Measurements from ENCODE around the gene C1QTNF1. TPM values are rescaled to one million over a fixed set of nuclear protein-coding genes. Genes with fewer than 3 reads are reported as not detected.

Gene C1QTNF1
- total RNA-seq, 5 donors from 2014 or later (not counting 1 experiment from before 2014, with no cell fraction given) = 0.10 to 0.57 (median 0.26) TPM; not detected in 1

GRCh38 chr17:78979780-78980623, 44.0 kb upstream of the C1QTNF1 start, which contains the start of gene LGALS3BP:
Gene LGALS3BP, minus strand, starts transcription at chr17:78979923. Its CDS starts 2,732 bp downstream, at chr17:78977191.
- H3K9me3 ChIP-seq = no peaks in the 10 kb centered on the region
- no peaks in the 10 kb centered on the region for H3K36me3 Mint-ChIP-seq
- H3K4me3 Mint-ChIP-seq = peak within 1 kb of the TSS; percentile 74 to 81 (median 80)
- ChIA-PET POLR2A (interaction anchor here in 1 of 2 donors (0.6 kb wide), 1 partner anchor 888 kb away, joined by 3 read pairs; no protein-coding TSS in a partner anchor), CTCF (no interaction called here)
- H3K27ac ChIP-seq (ENCODE audit: low read length) = peak within 1 kb of the TSS; percentile 72
- no peaks in the 10 kb centered on the region for H3K27me3 Mint-ChIP-seq
- peaks cover 0 to 23% of the 10 kb centered on the region in 2 experiments for H3K27me3 ChIP-seq (replicated peaks in 1 of 2; ENCODE audit: control insufficient read depth in 2 of 2, extremely low read depth in 1 of 2, insufficient read depth in 2 of 2, low read length in 1 of 2)
- DNase-seq = peak in 24 of 35 experiments; percentile 4 to 59 (median 22)
- peaks cover 15 to 31% (median 31%) of the 10 kb centered on the region in 3 donors for H3K4me1 Mint-ChIP-seq
- H3K9me3 Mint-ChIP-seq = no peaks in the 10 kb centered on the region
- no peaks in the 10 kb centered on the region for H3K36me3 ChIP-seq (ENCODE audit: control insufficient read depth in 2 of 2, extremely low read depth in 1 of 2, insufficient read depth in 1 of 2, low read length in 1 of 2)
- H3K4me3 ChIP-seq (ENCODE audit: control insufficient read depth in 1 of 2, extremely low read depth in 1 of 2, low read length in 1 of 2) = peak within 1 kb of the TSS; percentile 58
- peaks cover 2 to 48% of the 10 kb centered on the region in 2 experiments for H3K4me1 ChIP-seq (ENCODE audit: control insufficient read depth in 1 of 2, extremely low read depth in 1 of 2, insufficient read depth in 2 of 2, low read length in 2 of 2)
- H3K27ac Mint-ChIP-seq = peak within 1 kb of the TSS; percentile 88 to 91
- WGBS (ENCODE audit: insufficient coverage) = 56% methylated on average over 16 of the region's 16 CpGs
- ATAC-seq (replicated peaks in 1 of 4) = peak; percentile 79 to 90 (median 84)

- ChIA-PET CTCF (no interaction called here), POLR2A (no interaction called here)
- Mint-ChIP-seq H3K27me3 (no peaks in the 10 kb centered on the region), H3K27ac (peak overlapping the region in 1 of 2 donors; percentile 88), H3K4me3 (no peak overlapping the region), H3K4me1 (peaks cover 12 to 31% (median 28%) of the 10 kb centered on the region in 3 donors), H3K36me3 (no peaks in the 10 kb centered on the region), H3K9me3 (no peaks in the 10 kb centered on the region)
- peaks cover 0 to 24% of the 10 kb centered on the region in 2 experiments for H3K27me3 ChIP-seq (replicated peaks in 1 of 2; ENCODE audit: control insufficient read depth in 2 of 2, extremely low read depth in 1 of 2, insufficient read depth in 2 of 2, low read length in 1 of 2)
- H3K4me3 ChIP-seq (ENCODE audit: control insufficient read depth in 1 of 2, extremely low read depth in 1 of 2, low read length in 1 of 2) = no peak overlapping the region
- no peaks in the 10 kb centered on the region for H3K36me3 ChIP-seq (ENCODE audit: control insufficient read depth in 2 of 2, extremely low read depth in 1 of 2, insufficient read depth in 1 of 2, low read length in 1 of 2)
- WGBS (ENCODE audit: insufficient coverage) = 63% methylated on average over 8 of the region's 8 CpGs
- peaks cover 2 to 46% of the 10 kb centered on the region in 2 experiments for H3K4me1 ChIP-seq (ENCODE audit: control insufficient read depth in 1 of 2, extremely low read depth in 1 of 2, insufficient read depth in 2 of 2, low read length in 2 of 2)
- DNase-seq (no peak), ATAC-seq (replicated peaks in 1 of 4) (no peak)
- no peaks in the 10 kb centered on the region for H3K9me3 ChIP-seq
- no peak overlapping the region for H3K27ac ChIP-seq (ENCODE audit: low read length)
Observed at GRCh38 chr17:78980624-78980972, 43.4 kb upstream of the C1QTNF1 start.

GRCh38 chr17:78981010-78981888, 42.7 kb upstream of the C1QTNF1 start:
- DNase-seq (no peak), ATAC-seq (replicated peaks in 1 of 4) (no peak)
- Histone ChIP-seq H3K27ac (ENCODE audit: low read length) (no peak overlapping the region), H3K4me1 (ENCODE audit: control insufficient read depth in 1 of 2, extremely low read depth in 1 of 2, insufficient read depth in 2 of 2, low read length in 2 of 2) (peaks cover 4 to 52% of the 10 kb centered on the region in 2 experiments), H3K27me3 (replicated peaks in 1 of 2; ENCODE audit: control insufficient read depth in 2 of 2, extremely low read depth in 1 of 2, insufficient read depth in 2 of 2, low read length in 1 of 2) (peaks cover 0 to 20% of the 10 kb centered on the region in 2 experiments), H3K9me3 (no peaks in the 10 kb centered on the region), H3K36me3 (ENCODE audit: control insufficient read depth in 2 of 2, extremely low read depth in 1 of 2, insufficient read depth in 1 of 2, low read length in 1 of 2) (no peaks in the 10 kb centered on the region), H3K4me3 (ENCODE audit: control insufficient read depth in 1 of 2, extremely low read depth in 1 of 2, low read length in 1 of 2) (no peak overlapping the region)
- H3K4me1 Mint-ChIP-seq = peaks cover 18 to 30% (median 30%) of the 10 kb centered on the region in 3 donors
- no peaks in the 10 kb centered on the region for H3K27me3 Mint-ChIP-seq
- CTCF ChIA-PET = no interaction called here
- H3K36me3 Mint-ChIP-seq = no peaks in the 10 kb centered on the region
- POLR2A ChIA-PET = no interaction called here
- H3K4me3 Mint-ChIP-seq = no peak overlapping the region
- no peak overlapping the region for H3K27ac Mint-ChIP-seq
- H3K9me3 Mint-ChIP-seq = no peaks in the 10 kb centered on the region
- WGBS (ENCODE audit: insufficient coverage) = 91% methylated on average over 9 of the region's 16 CpGs

- Histone ChIP-seq H3K27me3 (replicated peaks in 1 of 2; ENCODE audit: control insufficient read depth in 2 of 2, extremely low read depth in 1 of 2, insufficient read depth in 2 of 2, low read length in 1 of 2) (peaks cover 0 to 9% of the 10 kb centered on the region in 2 experiments), H3K36me3 (ENCODE audit: control insufficient read depth in 2 of 2, extremely low read depth in 1 of 2, insufficient read depth in 1 of 2, low read length in 1 of 2) (peaks cover 0 to 4% of the 10 kb centered on the region in 2 donors), H3K9me3 (no peaks in the 10 kb centered on the region), H3K4me3 (ENCODE audit: control insufficient read depth in 1 of 2, extremely low read depth in 1 of 2, low read length in 1 of 2) (no peak overlapping the region), H3K27ac (ENCODE audit: low read length) (no peak overlapping the region), H3K4me1 (ENCODE audit: control insufficient read depth in 1 of 2, extremely low read depth in 1 of 2, insufficient read depth in 2 of 2, low read length in 2 of 2) (peaks cover 11 to 19% of the 10 kb centered on the region in 2 experiments)
- Mint-ChIP-seq H3K4me3 (no peak overlapping the region), H3K27ac (no peak overlapping the region), H3K27me3 (no peaks in the 10 kb centered on the region), H3K36me3 (peaks cover under 1% of the 10 kb centered on the region), H3K4me1 (peaks cover 14 to 16% (median 15%) of the 10 kb centered on the region in 3 donors), H3K9me3 (no peaks in the 10 kb centered on the region)
- no CpG with 5 or more reads among the region's 5 CpGs for WGBS (ENCODE audit: insufficient coverage)
- CTCF ChIA-PET = interaction anchor here in 1 of 2 donors (0.6 kb wide), 1 partner anchor 403 kb away, joined by 3 read pairs; no protein-coding TSS in a partner anchor
- POLR2A ChIA-PET = interaction anchor here in 1 of 2 donors (0.7 kb wide), 1 partner anchor 58 kb away, joined by 3 read pairs; no protein-coding TSS in a partner anchor
- no peak for DNase-seq
- no peak for ATAC-seq (replicated peaks in 1 of 4)
Observed at GRCh38 chr17:78985395-78985794, 38.6 kb upstream of the C1QTNF1 start.

- ChIA-PET POLR2A (interaction anchor here in 1 of 2 donors (0.7 kb wide), 1 partner anchor 59 kb away, joined by 3 read pairs; no protein-coding TSS in a partner anchor), CTCF (no interaction called here)
- Histone ChIP-seq H3K4me3 (ENCODE audit: control insufficient read depth in 1 of 2, extremely low read depth in 1 of 2, low read length in 1 of 2) (peak overlapping the region; percentile 10 to 35), H3K27ac (ENCODE audit: low read length) (no peak overlapping the region), H3K27me3 (replicated peaks in 1 of 2; ENCODE audit: control insufficient read depth in 2 of 2, extremely low read depth in 1 of 2, insufficient read depth in 2 of 2, low read length in 1 of 2) (peaks cover 0 to 3% of the 10 kb centered on the region in 2 experiments), H3K4me1 (ENCODE audit: control insufficient read depth in 1 of 2, extremely low read depth in 1 of 2, insufficient read depth in 2 of 2, low read length in 2 of 2) (peaks cover 11 to 14% of the 10 kb centered on the region in 2 experiments), H3K9me3 (no peaks in the 10 kb centered on the region), H3K36me3 (ENCODE audit: control insufficient read depth in 2 of 2, extremely low read depth in 1 of 2, insufficient read depth in 1 of 2, low read length in 1 of 2) (peaks cover 5 to 8% of the 10 kb centered on the region in 2 donors)
- Mint-ChIP-seq H3K9me3 (no peaks in the 10 kb centered on the region), H3K4me3 (peak overlapping the region; percentile 62 to 64 (median 62)), H3K36me3 (peaks cover 6% of the 10 kb centered on the region), H3K4me1 (peaks cover 14 to 16% (median 15%) of the 10 kb centered on the region in 3 donors), H3K27ac (peak overlapping the region in 1 of 2 donors; percentile 65), H3K27me3 (no peaks in the 10 kb centered on the region)
- DNase-seq = peak in 4 of 35 experiments; percentile 16 to 52 (median 22)
- ATAC-seq (replicated peaks in 1 of 4) = peak; percentile 69 to 83 (median 78)
- 27% methylated on average over 3 of the region's 6 CpGs for WGBS (ENCODE audit: insufficient coverage)
Observed at GRCh38 chr17:78986048-78986648, 37.8 kb upstream of the C1QTNF1 start.

Data from T-cell (primary cell).